ENCODE results near the gene OTC.

- TF ChIP-seq CTCF (conservative IDR thresholded peaks at IDR 0.05) (no peak), EZH2 (IDR thresholded peaks at IDR 0.05; ENCODE audit: low read depth) (no peak)
Measured at GRCh38 chrX:38327007-38327774, 25.2 kb upstream of the OTC start, which contains the start of gene RPGR.
